ENCODE measurements around the gene SNCG.
"Not testable (repeated sequence)": the region's sequence is repeated elsewhere in the genome, so short reads cannot be mapped to it uniquely, and the experiment has no call there.

Gene SNCG

DNA sequence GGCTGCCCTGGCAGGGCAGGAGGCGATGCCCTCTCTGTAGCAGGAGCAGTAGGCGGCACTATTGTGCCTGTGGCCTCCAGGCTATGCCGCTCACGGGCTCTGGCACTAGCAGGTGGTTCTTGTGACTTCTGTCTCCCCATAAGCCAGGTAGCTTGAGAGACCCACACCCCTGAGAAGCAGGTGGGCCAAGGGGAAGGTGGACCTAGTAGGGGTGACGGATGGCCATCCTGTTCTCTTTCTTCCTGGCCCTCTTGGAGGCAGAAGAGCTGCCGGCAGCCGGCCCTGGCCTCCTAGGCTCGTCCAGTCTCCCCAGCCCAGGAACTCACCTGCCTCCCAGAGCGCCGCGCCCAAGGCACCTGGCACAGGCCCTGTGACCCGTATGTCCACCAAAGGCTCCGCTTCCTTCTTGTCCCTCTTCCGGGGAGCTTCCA, 16.4 kb upstream of the SNCG start:
- Mint-ChIP-seq H3K4me1 (ENCODE audit: low read depth) (no peaks in the 10 kb centered on the region), H3K36me3 (ENCODE audit: low read depth) (no peaks in the 10 kb centered on the region), H3K27me3 (no peaks in the 10 kb centered on the region), H3K27ac (no peak overlapping the region), H3K9me3 (no peaks in the 10 kb centered on the region), H3K4me3 (no peak overlapping the region)

DNA sequence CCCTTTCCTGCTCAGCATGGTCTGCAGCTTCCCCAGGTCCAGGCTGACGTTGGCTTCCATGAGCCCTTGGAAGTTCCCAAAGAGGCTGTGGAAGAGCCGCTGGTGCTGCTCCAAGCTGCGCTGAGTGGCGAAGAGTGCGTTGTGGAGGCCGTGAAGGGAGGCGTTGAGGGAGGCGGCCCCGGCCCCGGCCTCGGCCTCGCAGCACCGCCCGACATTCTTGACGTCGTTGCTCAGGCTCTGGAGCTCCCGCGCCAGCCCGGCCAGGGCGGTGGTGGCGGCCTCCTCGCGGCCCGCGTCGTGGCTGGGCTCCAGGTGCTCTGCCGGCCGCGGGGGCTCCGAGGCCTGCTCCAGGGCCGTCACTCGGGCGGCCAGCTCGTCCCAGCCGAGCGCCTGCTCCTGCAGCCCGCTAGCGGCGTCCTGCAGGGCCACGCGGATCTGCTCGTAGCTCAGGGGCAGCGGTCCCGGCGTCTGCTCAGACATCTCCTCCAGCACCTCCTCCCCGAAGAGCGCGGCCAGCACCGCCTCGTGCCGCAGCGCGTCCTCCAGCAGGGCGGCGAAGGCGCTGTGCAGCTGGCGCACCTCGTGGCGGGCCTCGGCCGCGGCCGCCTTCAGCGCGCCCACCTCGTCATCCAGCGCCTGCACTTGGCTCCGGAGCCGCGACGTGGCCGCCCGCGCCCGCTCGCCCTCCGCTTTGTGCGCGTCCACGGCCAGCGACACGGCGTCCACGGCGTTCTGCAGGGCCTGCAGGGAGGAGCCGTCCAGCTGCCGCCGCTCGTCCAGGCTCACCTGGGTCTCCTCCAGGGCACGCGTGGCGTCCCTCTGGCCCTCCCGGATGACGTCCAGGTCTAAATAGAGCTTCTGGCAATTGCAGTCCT, 15.7 kb upstream of the SNCG start:
- Mint-ChIP-seq H3K4me1 (ENCODE audit: low read depth) (no peaks in the 10 kb centered on the region), H3K27me3 (no peaks in the 10 kb centered on the region), H3K27ac (no peak overlapping the region), H3K36me3 (ENCODE audit: low read depth) (no peaks in the 10 kb centered on the region), H3K9me3 (no peaks in the 10 kb centered on the region), H3K4me3 (no peak overlapping the region)

DNA sequence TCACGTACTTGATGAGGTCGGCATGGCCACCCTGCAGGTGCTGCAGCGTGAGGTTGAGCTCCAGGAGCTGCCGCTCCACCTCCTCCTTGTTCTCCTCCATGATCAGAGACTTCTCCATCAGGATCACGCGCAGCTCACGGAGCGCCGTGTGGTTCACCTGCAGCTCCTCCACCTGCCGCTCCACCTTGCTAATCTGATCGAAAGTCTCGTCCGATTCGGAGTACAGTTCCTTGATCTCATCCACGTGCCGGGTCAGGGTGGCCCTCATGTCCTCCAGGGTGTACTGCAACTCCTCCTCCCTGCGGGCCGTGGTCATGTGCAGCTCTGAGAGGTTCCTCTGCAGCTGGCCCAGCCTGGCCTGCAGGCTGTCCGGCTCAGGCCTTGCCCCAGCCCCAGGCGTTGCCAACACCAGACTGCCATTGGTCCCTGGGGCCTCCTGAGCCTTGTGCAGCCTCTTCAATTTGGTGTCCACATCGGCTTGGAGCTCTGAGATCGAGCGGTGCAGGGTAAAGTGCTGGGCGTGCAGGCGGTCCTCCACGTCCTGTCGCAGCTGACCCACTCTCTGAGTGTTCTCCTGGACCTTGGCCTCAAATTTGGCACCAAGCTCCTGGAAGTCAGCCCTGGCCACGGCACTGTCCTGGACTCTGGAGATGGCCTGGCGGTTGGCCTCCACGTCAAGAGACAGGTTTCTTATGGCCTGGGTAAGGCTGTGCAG, 14.9 kb upstream of the SNCG start:
- no peak overlapping the region for H3K27ac Mint-ChIP-seq
- no peaks in the 10 kb centered on the region for H3K9me3 Mint-ChIP-seq
- no peaks in the 10 kb centered on the region for H3K4me1 Mint-ChIP-seq (ENCODE audit: low read depth)
- no peak overlapping the region for H3K4me3 Mint-ChIP-seq
- no peaks in the 10 kb centered on the region for H3K36me3 Mint-ChIP-seq (ENCODE audit: low read depth)
- no peaks in the 10 kb centered on the region for H3K27me3 Mint-ChIP-seq

DNA sequence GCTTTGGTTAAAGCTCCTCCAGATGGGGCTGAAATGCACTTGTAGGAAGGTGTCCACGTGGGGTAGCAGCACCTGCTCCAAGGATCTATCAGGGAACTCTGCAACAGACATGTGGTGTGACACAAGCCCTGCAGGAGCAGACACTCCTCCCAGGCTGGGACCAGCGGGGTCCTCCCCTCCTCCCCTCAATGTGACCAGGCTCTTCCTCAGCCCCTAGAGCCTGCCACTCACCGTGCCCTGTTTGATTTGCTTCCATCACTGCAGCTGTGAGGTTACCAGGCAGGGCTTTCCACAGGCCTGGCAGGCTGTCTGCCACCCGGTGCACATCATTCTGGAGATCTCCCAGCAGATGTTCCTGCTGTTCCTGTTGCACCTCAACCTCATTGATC, 14.4 kb upstream of the SNCG start:
- H3K9me3 Mint-ChIP-seq: no peaks in the 10 kb centered on the region
- no peaks in the 10 kb centered on the region for H3K36me3 Mint-ChIP-seq (ENCODE audit: low read depth)
- H3K27ac Mint-ChIP-seq: no peak overlapping the region
- no peaks in the 10 kb centered on the region for H3K4me1 Mint-ChIP-seq (ENCODE audit: low read depth)
- H3K27me3 Mint-ChIP-seq: no peaks in the 10 kb centered on the region
- no peak overlapping the region for H3K4me3 Mint-ChIP-seq

DNA sequence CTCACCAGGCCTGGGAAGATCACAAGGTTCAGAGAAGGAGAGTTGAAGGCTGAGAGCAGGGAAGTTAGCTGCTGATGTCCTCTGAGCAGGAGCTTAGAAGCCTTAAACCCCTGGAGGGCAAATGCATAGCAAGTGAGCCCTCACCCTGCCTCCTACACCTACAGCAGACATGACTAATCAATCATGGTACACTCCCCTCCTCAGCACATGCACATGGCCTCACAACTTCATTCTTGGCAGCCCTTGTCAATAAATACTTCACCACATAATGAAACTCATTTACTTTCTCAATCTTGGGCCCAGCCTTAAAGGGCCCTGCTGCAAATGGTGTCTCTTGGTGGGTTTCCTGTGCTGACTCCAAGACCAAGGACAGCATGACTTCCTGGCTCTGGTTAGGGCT, 13.9 kb upstream of the SNCG start:
- Mint-ChIP-seq H3K4me1 (ENCODE audit: low read depth) (no peaks in the 10 kb centered on the region), H3K4me3 (no peak overlapping the region), H3K9me3 (no peaks in the 10 kb centered on the region), H3K27me3 (no peaks in the 10 kb centered on the region), H3K36me3 (ENCODE audit: low read depth) (no peaks in the 10 kb centered on the region), H3K27ac (no peak overlapping the region)

DNA sequence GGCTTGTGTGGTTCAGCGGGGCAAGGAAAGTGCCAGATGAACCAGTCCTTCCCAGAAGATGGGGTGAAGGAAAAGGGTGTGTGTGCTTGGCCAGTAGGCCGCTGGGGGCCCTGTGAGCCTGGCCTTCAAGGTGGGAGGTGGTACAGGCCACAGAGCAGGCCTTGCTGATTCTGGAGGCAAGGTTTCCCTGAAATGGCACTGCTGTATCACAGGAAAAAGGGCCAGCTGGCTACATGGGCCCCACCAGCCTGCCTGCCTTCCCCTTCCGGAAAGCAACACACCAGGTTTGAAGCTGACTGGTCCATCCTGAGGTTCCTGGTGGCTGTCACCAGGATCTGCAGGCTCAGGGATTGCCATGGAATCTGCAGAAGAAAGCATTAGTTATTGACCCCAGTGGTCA, 13.5 kb upstream of the SNCG start:
- Mint-ChIP-seq H3K27me3 (no peaks in the 10 kb centered on the region), H3K27ac (no peak overlapping the region), H3K4me3 (no peak overlapping the region), H3K36me3 (ENCODE audit: low read depth) (no peaks in the 10 kb centered on the region), H3K9me3 (no peaks in the 10 kb centered on the region), H3K4me1 (ENCODE audit: low read depth) (no peaks in the 10 kb centered on the region)

DNA sequence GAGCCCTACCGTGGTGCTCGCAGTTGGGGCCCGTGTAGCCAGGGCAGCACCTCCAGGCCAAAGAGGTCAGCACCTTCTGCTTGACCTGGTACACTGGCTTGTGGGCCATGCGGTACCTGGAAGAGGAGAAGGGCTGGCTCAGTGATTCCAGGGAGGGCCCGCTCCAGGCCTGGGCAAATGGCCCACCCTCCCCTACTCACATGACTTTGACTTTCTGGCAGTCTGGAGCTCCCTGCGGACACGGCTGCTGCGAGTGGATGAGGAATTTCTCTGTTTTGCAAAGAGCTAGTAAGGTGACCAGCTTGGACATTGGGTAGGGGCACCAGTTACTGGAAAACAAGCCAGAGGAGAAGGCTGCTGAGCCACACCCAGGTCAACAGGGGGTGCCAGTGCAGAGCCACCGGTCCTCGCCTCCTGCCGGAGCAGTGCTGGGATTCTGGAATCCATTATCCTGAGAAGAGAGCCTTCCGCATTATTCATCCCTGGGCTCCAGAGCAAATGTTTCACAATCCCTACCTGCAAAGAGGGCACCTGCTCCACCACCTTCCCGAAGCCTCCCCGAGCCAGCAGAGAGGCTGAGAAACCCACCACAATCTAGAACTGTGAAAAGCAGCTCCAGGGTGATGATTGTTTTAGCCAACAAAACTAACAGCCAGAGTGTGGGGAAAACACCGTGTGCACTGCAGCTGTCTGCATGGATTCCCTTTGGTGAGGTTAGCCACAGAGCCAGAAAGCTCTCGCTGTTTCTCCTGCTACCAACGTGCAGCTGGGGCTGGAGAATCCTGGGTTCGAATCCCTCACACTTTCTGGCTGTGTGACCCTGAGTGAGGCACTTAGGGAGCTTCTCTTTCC, 12.8 kb upstream of the SNCG start:
- peaks cover 5% of the 10 kb centered on the region for H3K4me1 Mint-ChIP-seq (ENCODE audit: low read depth)
- no peak overlapping the region for H3K4me3 Mint-ChIP-seq
- H3K27ac Mint-ChIP-seq: no peak overlapping the region
- no peaks in the 10 kb centered on the region for H3K27me3 Mint-ChIP-seq
- H3K9me3 Mint-ChIP-seq: no peaks in the 10 kb centered on the region
- H3K36me3 Mint-ChIP-seq (ENCODE audit: low read depth): no peaks in the 10 kb centered on the region

DNA sequence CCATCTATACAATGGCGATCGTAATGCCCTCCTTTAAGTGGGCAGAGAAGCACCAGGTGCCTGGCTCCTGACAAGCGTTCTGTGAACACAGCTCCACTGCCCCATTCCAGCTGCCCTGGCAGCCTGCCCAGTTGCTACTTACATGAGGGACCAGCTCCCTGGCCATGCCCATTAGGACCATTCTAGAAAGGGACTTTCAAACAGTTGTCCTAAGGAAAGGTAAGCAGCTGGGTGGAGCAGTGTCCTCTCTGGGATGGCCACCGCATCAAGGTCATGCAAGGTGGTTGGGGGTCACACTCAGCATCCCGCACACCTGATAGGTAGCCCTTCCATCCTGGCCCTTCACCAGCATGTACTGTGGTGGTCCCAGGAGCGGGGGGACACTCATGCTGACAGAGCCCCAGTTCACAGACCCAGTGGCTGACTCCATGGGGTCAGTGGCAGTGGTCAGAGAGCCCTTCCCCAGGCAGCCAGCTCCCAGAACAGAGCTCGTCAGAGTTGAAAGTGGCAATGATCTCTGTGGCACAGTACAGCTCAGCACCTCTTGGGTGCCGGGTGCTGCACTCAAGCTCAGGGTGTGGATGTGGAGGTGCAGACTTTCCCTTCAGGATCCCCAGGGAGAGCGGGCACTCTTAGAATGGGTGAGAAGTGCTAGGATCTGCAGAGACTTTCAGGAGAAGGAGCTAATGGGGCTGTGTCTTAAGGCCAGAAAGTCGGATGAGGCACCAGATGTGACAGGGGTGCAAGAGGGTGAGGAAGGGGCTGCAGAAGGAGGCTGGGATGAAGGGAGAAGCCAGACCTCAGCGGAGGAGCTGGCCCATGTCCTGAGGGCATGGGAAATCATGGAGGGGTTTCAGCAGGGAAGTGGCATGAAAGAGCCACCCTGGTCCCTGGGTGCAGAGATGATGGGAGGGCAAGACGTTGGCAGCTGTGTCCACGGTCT, 11.9 kb upstream of the SNCG start:
- Mint-ChIP-seq H3K4me3 (no peak overlapping the region), H3K9me3 (no peaks in the 10 kb centered on the region), H3K4me1 (ENCODE audit: low read depth) (peaks cover 6% of the 10 kb centered on the region), H3K36me3 (ENCODE audit: low read depth) (no peaks in the 10 kb centered on the region), H3K27me3 (no peaks in the 10 kb centered on the region), H3K27ac (no peak overlapping the region)

DNA sequence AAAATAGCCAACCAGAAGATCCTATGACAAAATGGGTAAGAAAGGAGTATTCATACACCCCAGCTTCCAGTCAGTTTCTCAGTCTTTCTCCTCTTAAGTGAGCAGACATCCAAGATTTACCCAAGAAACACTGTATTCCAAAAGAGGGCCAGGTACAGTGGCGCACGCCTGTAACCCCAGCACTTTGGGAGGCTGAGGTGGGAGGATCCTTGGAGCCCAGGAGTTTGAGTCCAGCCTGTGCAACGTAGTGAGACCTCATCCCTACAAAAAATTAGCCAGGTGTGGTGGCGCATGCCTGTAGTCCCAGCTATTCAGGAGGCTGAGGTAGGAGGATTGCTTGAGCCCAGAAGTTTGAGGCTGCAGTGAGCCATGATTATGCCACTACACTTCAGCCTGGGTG, 10.6 kb upstream of the SNCG start:
- not testable (repeated sequence) for H3K36me3 Mint-ChIP-seq (ENCODE audit: low read depth); H3K9me3 Mint-ChIP-seq; H3K4me1 Mint-ChIP-seq (ENCODE audit: low read depth); H3K27me3 Mint-ChIP-seq; H3K27ac Mint-ChIP-seq; H3K4me3 Mint-ChIP-seq

DNA sequence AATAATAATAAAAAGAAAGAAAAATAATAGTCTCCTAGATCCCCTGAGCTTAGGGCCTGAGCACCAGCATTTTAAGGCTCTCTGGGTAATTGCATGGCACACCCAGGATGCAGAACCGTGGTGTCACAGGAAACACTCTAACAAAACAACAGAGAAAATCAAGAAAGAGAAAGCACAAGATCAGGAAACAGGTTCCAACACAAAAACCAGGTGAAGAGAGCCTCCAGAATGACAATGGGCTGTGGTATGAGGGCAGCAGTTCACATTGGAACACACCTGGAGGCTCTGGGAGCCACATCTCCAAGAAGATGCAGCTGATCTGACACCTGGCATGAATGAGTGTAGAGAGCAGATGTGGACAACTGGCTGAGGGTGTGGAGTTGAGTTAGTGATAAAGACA, 8.1 kb upstream of the SNCG start:
- Mint-ChIP-seq H3K4me3 (no peak overlapping the region), H3K36me3 (ENCODE audit: low read depth) (no peaks in the 10 kb centered on the region), H3K27ac (no peak overlapping the region), H3K9me3 (peaks cover 8% of the 10 kb centered on the region), H3K4me1 (ENCODE audit: low read depth) (peaks cover 6% of the 10 kb centered on the region), H3K27me3 (no peaks in the 10 kb centered on the region)

DNA sequence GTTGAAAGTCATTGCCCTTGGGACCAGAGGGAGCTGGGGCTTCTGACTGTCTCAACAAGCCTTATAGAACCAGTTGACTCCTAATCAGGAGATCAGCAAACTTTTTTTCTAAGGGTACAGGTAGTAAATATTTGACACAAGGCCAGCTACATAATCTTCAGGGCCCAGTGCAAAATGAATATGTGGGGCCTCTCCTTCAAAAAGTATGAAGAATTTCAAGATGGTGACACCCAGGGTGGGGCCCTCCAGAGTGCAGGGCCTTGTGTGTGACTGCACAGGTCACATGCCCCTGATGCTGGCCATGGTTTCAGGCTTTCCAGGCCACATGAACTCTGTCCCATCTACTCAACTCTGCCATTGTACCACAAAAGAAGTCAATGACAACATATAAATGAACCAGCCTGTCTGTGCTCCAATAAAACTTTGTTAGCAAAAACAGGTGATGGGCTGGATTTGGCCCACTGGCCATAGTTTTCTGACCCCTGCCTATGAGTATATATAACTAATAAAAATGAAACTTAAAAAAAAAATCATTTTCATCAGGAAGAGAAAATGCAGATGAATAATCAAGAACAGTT, 7.1 kb upstream of the SNCG start:
- H3K27me3 Mint-ChIP-seq: no peaks in the 10 kb centered on the region
- H3K36me3 Mint-ChIP-seq (ENCODE audit: low read depth): no peaks in the 10 kb centered on the region
- peaks cover 6% of the 10 kb centered on the region for H3K4me1 Mint-ChIP-seq (ENCODE audit: low read depth)
- H3K27ac Mint-ChIP-seq: no peak overlapping the region
- no peak overlapping the region for H3K4me3 Mint-ChIP-seq
- peaks cover 8% of the 10 kb centered on the region for H3K9me3 Mint-ChIP-seq

DNA sequence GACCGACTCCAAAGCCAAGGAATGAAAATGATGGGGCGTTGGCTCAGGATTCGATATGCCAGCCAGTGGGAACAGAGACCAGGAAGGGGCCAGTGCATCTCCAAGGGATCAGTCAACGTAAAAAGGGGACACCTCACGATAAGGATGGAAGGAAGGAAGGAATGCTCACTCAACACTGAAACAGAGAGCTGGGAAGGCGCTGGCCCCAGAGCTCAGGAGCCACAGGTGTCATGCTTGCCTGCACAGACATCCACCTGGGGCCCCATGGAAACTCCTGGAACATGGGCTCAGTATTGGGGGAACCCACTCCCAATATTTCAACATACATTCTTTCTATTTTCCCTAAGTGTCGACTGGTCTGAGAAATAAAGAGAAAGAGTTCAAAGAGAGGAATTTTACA, 6.3 kb upstream of the SNCG start:
- Mint-ChIP-seq H3K36me3 (ENCODE audit: low read depth) (no peaks in the 10 kb centered on the region), H3K4me1 (ENCODE audit: low read depth) (peaks cover 6% of the 10 kb centered on the region), H3K4me3 (no peak overlapping the region), H3K27ac (no peak overlapping the region), H3K27me3 (no peaks in the 10 kb centered on the region), H3K9me3 (peaks cover 8% of the 10 kb centered on the region)

DNA sequence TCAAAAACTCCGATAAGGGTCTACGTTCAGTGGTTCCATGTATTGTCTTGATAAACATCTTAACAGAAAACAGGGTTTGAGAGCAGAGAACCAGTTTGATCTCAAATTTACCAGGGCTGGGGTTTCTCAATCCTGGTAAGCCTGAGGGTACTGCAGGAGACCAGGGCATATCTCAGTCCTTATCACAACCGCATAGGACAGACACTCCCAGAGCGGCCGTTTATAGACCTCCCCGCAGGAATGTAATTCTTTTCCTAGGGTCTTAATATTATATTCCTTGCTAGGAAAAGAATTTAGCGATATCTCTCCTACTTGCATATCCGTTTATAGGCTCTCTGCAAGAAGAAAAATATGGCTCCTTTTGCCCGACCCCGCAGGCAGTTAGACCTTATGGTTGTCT, 5.7 kb upstream of the SNCG start:
- not testable (repeated sequence) for H3K4me3 Mint-ChIP-seq; H3K9me3 Mint-ChIP-seq; H3K36me3 Mint-ChIP-seq (ENCODE audit: low read depth); H3K27ac Mint-ChIP-seq; H3K4me1 Mint-ChIP-seq (ENCODE audit: low read depth); H3K27me3 Mint-ChIP-seq
